ENCODE measurements around the gene SHROOM2. TPM values are rescaled to one million over a fixed set of nuclear protein-coding genes. Genes with fewer than 3 reads are reported as not detected.

The SHROOM2 gene
- total and polyA plus RNA-seq, 2 of the 4 experiments (the other 2 are of a cell fraction): 8.1 to 14.2 TPM

- intact Hi-C loops (cut with micrococcal nuclease) (no loop called here), in situ Hi-C loops (cut with MboI; ENCODE audit: low sequenced_read_pairs) (no loop called here), dilution Hi-C loops (cut with HindIII; ENCODE audit: low sequenced_read_pairs, unreplicated experiment) (no loop called here)
- ChIA-PET POLR2A (ENCODE audit: unreplicated experiment) (interaction anchor here (0.5 kb wide), 1 partner anchor 99 kb away, joined by 5 read pairs; no protein-coding TSS in a partner anchor), CTCF (no interaction called here)
- Histone ChIP-seq H3K9me1 (ENCODE audit: insufficient read depth, low read length) (no peaks in the 10 kb centered on the region), H3K4me2 (ENCODE audit: low read depth, low read length) (no peak overlapping the region), H3K9me3 (ENCODE audit: control insufficient read depth, insufficient read depth, low read length) (no peaks in the 10 kb centered on the region), H2BK15ac (ENCODE audit: low read depth, low read length) (no peak overlapping the region), H3K27me3 (ENCODE audit: control insufficient read depth, insufficient read depth, low read length) (no peaks in the 10 kb centered on the region), H3K36me3 (ENCODE audit: control insufficient read depth, insufficient read depth, low read length) (no peaks in the 10 kb centered on the region), H3K23ac (ENCODE audit: low read depth, low read length) (no peak overlapping the region), H3K4me3 (ENCODE audit: insufficient read depth, low read depth, low read length) (no peak overlapping the region), H3K56ac (ENCODE audit: extremely low read depth, insufficient read depth, low read length) (no peak overlapping the region), H2BK5ac (ENCODE audit: low read depth, low read length, poor library complexity, severe bottlenecking) (no peak overlapping the region), H3K18ac (ENCODE audit: low read depth, low read length) (no peak overlapping the region), H3K4ac (ENCODE audit: low read depth, low read length) (no peak overlapping the region), H4K5ac (ENCODE audit: low read depth, low read length) (no peak overlapping the region), H3K14ac (replicated peaks; ENCODE audit: low read depth, low read length) (no peak overlapping the region), H2AFZ (replicated peaks; ENCODE audit: low read length, poor library complexity) (no peak overlapping the region), H2AK5ac (ENCODE audit: low read depth, low read length) (no peak overlapping the region), H2BK20ac (ENCODE audit: low read depth, low read length) (no peak overlapping the region), H3K9ac (ENCODE audit: low read depth, low read length) (no peak overlapping the region), H2AK9ac (replicated peaks; ENCODE audit: low read depth, low read length, poor library complexity) (no peak overlapping the region), H3K79me1 (ENCODE audit: low read depth in 1 of 2, low read length in 2 of 2) (no peaks in the 10 kb centered on the region), H4K8ac (ENCODE audit: low read depth in 2 of 2, low read length in 2 of 2) (no peak overlapping the region), H4K91ac (ENCODE audit: insufficient read depth, low read depth, low read length) (no peak overlapping the region), H2BK120ac (ENCODE audit: low read depth, low read length) (no peak overlapping the region), H4K20me1 (ENCODE audit: insufficient read depth, low read length) (no peaks in the 10 kb centered on the region), H3K27ac (ENCODE audit: insufficient read depth, low read length) (no peak overlapping the region), H3K4me1 (ENCODE audit: control insufficient read depth, insufficient read depth, low read length) (no peaks in the 10 kb centered on the region)
- BruUV-seq (replicated peaks): no TSS peak
- DNase-seq (no peak), ATAC-seq (ENCODE audit: low read depth) (no peak)
- no CpG with 5 or more reads among the region's 1 CpG for WGBS, 2 experiments (ENCODE audit: extremely low coverage in 2 of 2, insufficient read length in 1 of 2)
- TF ChIP-seq ELK1 (IDR thresholded peaks at IDR 0.05; ENCODE audit: borderline replicate concordance, low read depth, low read length) (no peak), CEBPB (IDR thresholded peaks at IDR 0.05; ENCODE audit: low read depth, low read length) (no peak), CTCF (conservative IDR thresholded peaks at IDR 0.05; ENCODE audit: low read depth, low read length) (peak; percentile 50), SMC3 (IDR thresholded peaks at IDR 0.05; ENCODE audit: low read depth, low read length) (peak; percentile 58; the same call in 1 of the 2 replicates), RAD21 (IDR thresholded peaks at IDR 0.05; ENCODE audit: low read length) (peak; percentile 53)
Measured at GRCh38 chrX:9988762-9989161, 202.5 kb downstream of the SHROOM2 start.
